Common myeloid progenitor, CD34-positive (primary cell): Measurements from ENCODE around the gene GPR137B.
A peak's percentile ranks its signal among the peaks of the same experiment; 100 is the strongest.

Experiments
- CTCF ChIA-PET: fragments of 350-600 bp; sonication (Branson Sonifier 250); formaldehyde crosslinking; loops from one replicate; lab custom pipeline; 2021; ENCODE audit warnings: antibody characterized with exemption; lab: Charles Lee
- POLR2A ChIA-PET: fragments of 350-600 bp; sonication (Branson Sonifier 250); formaldehyde crosslinking; loops from one replicate; lab custom pipeline; 2021; ENCODE audit warnings: antibody characterized with exemption; lab: Charles Lee
- DNase-seq, 3 donors: peaks; one replicate each; pipeline versions ENCODE4 v3.0.0 to v3.0.0-alpha.2; 2013
- H3K27ac ChIP-seq, 2 experiments: 1 replicate in 1 of 2; 2 replicates in 1 of 2; pipeline ENCODE4 v1.7.0; 2013; ENCODE audit warnings: inconsistent platforms in 2 of 2, low read length in 2 of 2, mild to moderate bottlenecking in 2 of 2, low read depth in 1 of 2, moderate library complexity in 1 of 2; ENCODE audit not compliant: severe bottlenecking in 2 of 2, insufficient read depth in 1 of 2, poor library complexity in 1 of 2
- H3K27me3 ChIP-seq, 5 experiments: replicated peaks in 2 of 5; 1 replicate in 3 of 5; 2 replicates in 2 of 5; pipeline versions ENCODE4 v1.6.1 to v1.7.0; 2013; ENCODE audit warnings: low read length in 4 of 5, mild to moderate bottlenecking in 2 of 5, moderate library complexity in 2 of 5, inconsistent platforms in 1 of 5; ENCODE audit not compliant: insufficient read depth in 5 of 5, control insufficient read depth in 4 of 5
- H3K36me3 ChIP-seq, 4 experiments: 1 replicate in 2 of 4; 2 replicates in 2 of 4; pipeline versions ENCODE4 v1.6.1 to v1.7.0; 2013; ENCODE audit warnings: low read length in 3 of 4, control low read depth in 1 of 4, mild to moderate bottlenecking in 1 of 4; ENCODE audit not compliant: control insufficient read depth in 4 of 4, insufficient read depth in 4 of 4
- H3K4me1 ChIP-seq, 4 experiments: 1 replicate in 3 of 4; 2 replicates in 1 of 4; pipeline versions ENCODE4 v1.6.1 to v1.7.1; 2013; ENCODE audit warnings: low read length in 3 of 4, mild to moderate bottlenecking in 3 of 4, control low read depth in 1 of 4, inconsistent platforms in 1 of 4, moderate library complexity in 1 of 4; ENCODE audit not compliant: control insufficient read depth in 4 of 4, insufficient read depth in 4 of 4; ENCODE audit errors: control extremely low read depth in 1 of 4
- H3K4me3 ChIP-seq, 7 experiments: 1 replicate in 4 of 7; 2 replicates in 3 of 7; pipeline versions ENCODE4 v1.5.1 to v1.7.0; 2013; ENCODE audit warnings: mild to moderate bottlenecking in 7 of 7, low read length in 6 of 7, moderate library complexity in 6 of 7, inconsistent platforms in 2 of 7, low read depth in 2 of 7, control low read depth in 1 of 7; ENCODE audit not compliant: insufficient read depth in 4 of 7, control insufficient read depth in 1 of 7; ENCODE audit errors: extremely low read depth in 1 of 7
- H3K9me3 ChIP-seq, 5 experiments: 1 replicate in 4 of 5; 2 replicates in 1 of 5; pipeline versions ENCODE4 v1.6.1 to v1.7.1; 2013; ENCODE audit warnings: low read length in 4 of 5, mild to moderate bottlenecking in 2 of 5, inconsistent platforms in 1 of 5, low read depth in 1 of 5, moderate library complexity in 1 of 5; ENCODE audit not compliant: control insufficient read depth in 4 of 5, insufficient read depth in 2 of 5; ENCODE audit errors: control extremely low read depth in 1 of 5
- WGBS: methylation state at CpG from one replicate; pipeline ENCODE4 v1.1.5; 2013; ENCODE audit not compliant: insufficient coverage; 5-methylcytosine and 5-hydroxymethylcytosine counted together

Gene GPR137B

DNA sequence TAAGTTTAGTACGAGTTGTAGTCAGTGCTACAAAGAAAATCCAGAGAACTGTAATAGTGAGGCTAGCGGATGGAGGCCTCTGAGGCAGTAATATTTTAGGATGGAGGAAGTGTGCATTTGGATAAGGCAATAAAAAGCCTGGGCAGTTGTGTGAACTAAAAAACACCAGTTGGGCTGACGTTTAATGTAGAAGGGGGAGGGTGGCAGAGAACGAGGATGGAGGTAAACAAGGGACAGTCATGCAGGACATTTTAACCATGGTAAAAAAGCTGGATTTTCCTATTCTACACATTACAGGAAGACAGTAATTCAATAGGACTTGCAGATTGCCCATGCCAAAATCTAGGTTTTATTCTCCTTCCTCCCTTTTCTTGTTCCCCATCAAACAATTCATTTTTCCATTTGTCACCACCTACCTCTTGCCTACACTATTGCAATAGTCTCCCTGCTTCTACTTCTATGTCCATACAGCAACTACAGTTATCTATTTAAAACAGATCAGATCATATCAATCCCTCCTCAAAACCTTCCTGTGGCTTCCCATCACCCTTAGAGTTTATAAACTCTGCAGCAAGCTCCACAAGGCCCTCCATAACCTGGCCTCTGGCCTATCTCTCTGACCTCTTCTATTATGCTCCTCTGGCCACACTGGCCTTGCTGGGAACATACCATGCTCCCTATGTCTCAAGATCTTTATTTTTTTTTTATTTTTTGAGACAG lies 111.7 kb downstream of the GPR137B start:
- H3K4me1 ChIP-seq = no peaks in the 10 kb centered on the region
- peaks cover 5 to 34% (median 13%) of the 10 kb centered on the region in 4 experiments for H3K36me3 ChIP-seq
- no peaks in the 10 kb centered on the region for H3K27me3 ChIP-seq
- ChIA-PET CTCF (no interaction called here), POLR2A (interaction anchor here (1.0 kb wide), 1 partner anchor 12 kb away, joined by 4 read pairs; no protein-coding TSS in a partner anchor)
- 100% methylated on average over 3 of the region's 4 CpGs for WGBS
- peaks cover 7 to 28% (median 13%) of the 10 kb centered on the region in 5 experiments for H3K9me3 ChIP-seq
- no peak for DNase-seq
- no peak overlapping the region for H3K4me3 ChIP-seq
- H3K27ac ChIP-seq = no peak overlapping the region

DNA sequence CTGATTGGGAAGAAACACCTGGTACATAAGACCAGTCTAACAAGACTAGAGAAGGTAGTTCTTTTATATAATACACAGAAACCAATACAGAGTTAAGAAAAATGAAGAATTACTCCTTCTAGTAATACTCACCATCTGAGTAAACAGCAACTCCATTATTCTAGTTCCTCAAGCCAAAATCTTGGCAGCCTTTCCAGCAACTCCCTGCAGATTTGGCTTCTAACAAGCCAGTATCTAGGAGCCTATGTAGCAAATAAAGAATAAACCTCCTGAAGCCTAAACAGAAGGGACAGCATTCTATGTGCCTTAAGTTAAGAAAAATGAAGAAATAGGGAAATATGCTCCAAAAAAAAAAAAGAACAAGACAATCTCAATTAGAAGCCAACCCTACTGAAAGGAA lies 114.9 kb downstream of the GPR137B start:
- POLR2A ChIA-PET = interaction anchor here (1.5 kb wide), 1 partner anchor 24 kb away, joined by 3 read pairs; no protein-coding TSS in a partner anchor
- Histone ChIP-seq H3K27ac (no peak overlapping the region), H3K36me3 (peaks cover 10 to 48% (median 18%) of the 10 kb centered on the region in 4 experiments), H3K27me3 (no peaks in the 10 kb centered on the region), H3K4me3 (no peak overlapping the region), H3K9me3 (peaks cover 12 to 51% (median 17%) of the 10 kb centered on the region in 5 experiments), H3K4me1 (no peaks in the 10 kb centered on the region)
- DNase-seq = no peak
- CTCF ChIA-PET = no interaction called here

DNA sequence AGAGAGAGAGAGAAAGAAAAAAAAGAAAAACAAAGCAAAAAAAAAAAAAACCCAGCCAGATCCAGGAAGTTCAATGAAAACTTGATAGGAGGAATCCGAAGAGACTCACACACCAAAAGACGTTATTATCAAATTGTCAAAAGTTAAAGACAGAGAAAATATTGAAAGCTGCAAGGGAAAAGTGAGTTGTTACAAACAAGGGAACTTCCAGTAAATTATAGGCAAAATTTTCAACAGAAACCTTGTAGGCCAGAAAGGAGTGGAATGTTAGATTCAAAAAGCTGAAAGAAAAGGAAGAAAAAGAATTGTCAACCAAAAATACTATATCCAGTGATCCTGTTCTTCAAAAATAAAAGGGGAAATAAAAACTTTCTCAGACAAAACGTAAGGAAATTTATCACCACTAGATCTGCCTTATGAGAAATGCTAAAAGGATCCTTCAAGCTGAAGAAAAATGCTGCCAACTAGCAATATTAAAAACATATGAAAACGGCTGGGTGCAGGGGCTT lies 115.8 kb downstream of the GPR137B start:
- Histone ChIP-seq H3K4me3 (no peak overlapping the region), H3K27ac (no peak overlapping the region), H3K4me1 (no peaks in the 10 kb centered on the region), H3K9me3 (peaks cover 14 to 59% (median 18%) of the 10 kb centered on the region in 5 experiments), H3K27me3 (no peaks in the 10 kb centered on the region), H3K36me3 (peaks cover 17 to 55% (median 21%) of the 10 kb centered on the region in 4 experiments)
- CTCF ChIA-PET = no interaction called here
- peak; percentile 4 to 69 (median 58) for DNase-seq
- POLR2A ChIA-PET = interaction anchor here (0.6 to 1.5 kb wide), 2 partner anchors 23 to 132 kb away, joined by 3 to 6 read pairs; no protein-coding TSS in a partner anchor
- WGBS = 100% methylated on average over 1 of the region's 4 CpGs
